Measurements from ENCODE around the gene ALKBH7. TPM values are rescaled to one million over a fixed set of nuclear protein-coding genes. Genes with fewer than 3 reads are reported as not detected.
"Not testable (repeated sequence)": the region's sequence is repeated elsewhere in the genome, so short reads cannot be mapped to it uniquely, and the experiment has no call there.

Gene ALKBH7
- polyA plus RNA-seq, 1 of the 3 experiments (the other 2 are of a cell fraction): 46.0 TPM

- Histone ChIP-seq H3K27ac (ENCODE audit: low read depth in 2 of 2, low read length in 1 of 2) (no peak overlapping the region), H3K79me2 (ENCODE audit: insufficient read depth) (no peaks in the 10 kb centered on the region), H3F3A (replicated peaks; ENCODE audit: insufficient read depth) (no peaks in the 10 kb centered on the region), H3K4me3 (ENCODE audit: low read depth in 2 of 2, low read length in 1 of 2) (no peak overlapping the region), H3K27me3 (ENCODE audit: insufficient read depth) (no peaks in the 10 kb centered on the region; the same call in 1 of the 2 replicates), H4K20me1 (ENCODE audit: insufficient read depth) (no peaks in the 10 kb centered on the region), H3K9ac (no peak overlapping the region), H3K4me2 (no peak overlapping the region), H2AFZ (ENCODE audit: low read depth) (no peak overlapping the region), H3K4me1 (ENCODE audit: control insufficient read depth in 1 of 2, insufficient read depth in 2 of 2, low read depth in 1 of 2, low read length in 1 of 2) (no peaks in the 10 kb centered on the region), H3K36me3 (replicated peaks in 1 of 2; ENCODE audit: control insufficient read depth in 1 of 2, insufficient read depth in 2 of 2, low read length in 1 of 2) (no peaks in the 10 kb centered on the region), H3K9me3 (no peaks in the 10 kb centered on the region), H3K9me2 (no peaks in the 10 kb centered on the region)
- TF ChIP-seq ELF1 (IDR thresholded peaks at IDR 0.05): no peak
- TF ChIP-seq CTCF (IDR thresholded peaks at IDR 0.05): peak; percentile 59
- no peak for TF ChIP-seq GABPA (IDR thresholded peaks at IDR 0.05; ENCODE audit: low read depth)
- no peak for TF ChIP-seq NRF1 (IDR thresholded peaks at IDR 0.05; ENCODE audit: low read depth, low read length)
- TF ChIP-seq MEF2A (IDR thresholded peaks at IDR 0.05; ENCODE audit: borderline replicate concordance, low read depth): no peak
- TF ChIP-seq RAD21 (IDR thresholded peaks at IDR 0.05; ENCODE audit: low read length): peak; percentile 28; the same call in 1 of the 2 replicates
- no peak for TF ChIP-seq TEAD4 (IDR thresholded peaks at IDR 0.05; ENCODE audit: borderline replicate concordance, insufficient read depth)
- ChIA-PET CTCF (interaction anchor here (0.8 to 1.5 kb wide), 6 partner anchors 9 to 306 kb away, joined by 3 to 6 read pairs (median 4); no protein-coding TSS in a partner anchor), POLR2A (no interaction called here)
- no peak for DNase-seq
- 39% methylated on average over 4 of the region's 4 CpGs for WGBS (ENCODE audit: low lambda C conversion rate)
Observed at GRCh38 chr19:6354098-6354674, 18.4 kb upstream of the ALKBH7 start.

- H3K4me1 ChIP-seq (ENCODE audit: control insufficient read depth in 1 of 2, insufficient read depth in 2 of 2, low read depth in 1 of 2, low read length in 1 of 2); H3K4me3 ChIP-seq (ENCODE audit: low read depth in 2 of 2, low read length in 1 of 2); POLR2A ChIA-PET; H3F3A ChIP-seq (replicated peaks; ENCODE audit: insufficient read depth); H3K9ac ChIP-seq; H3K79me2 ChIP-seq (ENCODE audit: insufficient read depth); H4K20me1 ChIP-seq (ENCODE audit: insufficient read depth); CTCF ChIA-PET; H3K36me3 ChIP-seq (replicated peaks in 1 of 2; ENCODE audit: control insufficient read depth in 1 of 2, insufficient read depth in 2 of 2, low read length in 1 of 2); H3K27me3 ChIP-seq (ENCODE audit: insufficient read depth); H3K9me2 ChIP-seq; H3K27ac ChIP-seq (ENCODE audit: low read depth in 2 of 2, low read length in 1 of 2); DNase-seq; H2AFZ ChIP-seq (ENCODE audit: low read depth); H3K4me2 ChIP-seq; H3K9me3 ChIP-seq: not testable (repeated sequence)
- 76% methylated on average over 9 of the region's 46 CpGs for WGBS (ENCODE audit: low lambda C conversion rate)
Observed at GRCh38 chr19:6355321-6356040, 17.1 kb upstream of the ALKBH7 start.

- Histone ChIP-seq H4K20me1 (ENCODE audit: insufficient read depth) (no peaks in the 10 kb centered on the region), H3K27me3 (ENCODE audit: insufficient read depth) (no peaks in the 10 kb centered on the region), H3K27ac (ENCODE audit: low read depth in 2 of 2, low read length in 1 of 2) (no peak overlapping the region), H3F3A (replicated peaks; ENCODE audit: insufficient read depth) (no peaks in the 10 kb centered on the region), H3K9ac (no peak overlapping the region), H3K9me3 (no peaks in the 10 kb centered on the region), H3K4me1 (ENCODE audit: control insufficient read depth in 1 of 2, insufficient read depth in 2 of 2, low read depth in 1 of 2, low read length in 1 of 2) (peaks cover 0 to under 1% of the 10 kb centered on the region in 2 experiments; a peak in 1 of 4 replicates), H3K79me2 (ENCODE audit: insufficient read depth) (peaks cover 12% of the 10 kb centered on the region), H3K9me2 (no peaks in the 10 kb centered on the region), H3K4me3 (ENCODE audit: low read depth in 2 of 2, low read length in 1 of 2) (no peak overlapping the region), H2AFZ (ENCODE audit: low read depth) (no peak overlapping the region), H3K4me2 (no peak overlapping the region), H3K36me3 (replicated peaks in 1 of 2; ENCODE audit: control insufficient read depth in 1 of 2, insufficient read depth in 2 of 2, low read length in 1 of 2) (no peaks in the 10 kb centered on the region)
- no peak for DNase-seq
- 81% methylated on average over 14 of the region's 14 CpGs for WGBS (ENCODE audit: low lambda C conversion rate)
- ChIA-PET CTCF (interaction anchor here (0.7 to 1.6 kb wide), 3 partner anchors 13 to 159 kb away, joined by 3 to 4 read pairs (median 3); no protein-coding TSS in a partner anchor), POLR2A (no interaction called here)
- TF ChIP-seq RXRA (IDR thresholded peaks at IDR 0.05; ENCODE audit: borderline replicate concordance, low read depth): no peak
- no peak for TF ChIP-seq JUND (IDR thresholded peaks at IDR 0.05)
- TF ChIP-seq ZBTB33 (IDR thresholded peaks at IDR 0.05; ENCODE audit: borderline replicate concordance, low read depth): no peak
- no peak for TF ChIP-seq NRF1 (IDR thresholded peaks at IDR 0.05; ENCODE audit: low read depth, low read length)
- no peak for TF ChIP-seq USF1 (IDR thresholded peaks at IDR 0.05; ENCODE audit: borderline replicate concordance, low read depth)
- TF ChIP-seq SMC3 (IDR thresholded peaks at IDR 0.05; ENCODE audit: low read depth, low read length): no peak
- no peak for TF ChIP-seq EP300 (IDR thresholded peaks at IDR 0.05; ENCODE audit: borderline replicate concordance in 1 of 2, low read depth in 1 of 2, low read length in 1 of 2)
- TF ChIP-seq YY1 (IDR thresholded peaks at IDR 0.05; ENCODE audit: low read depth): no peak
- no peak for TF ChIP-seq IRF3 (IDR thresholded peaks at IDR 0.05; ENCODE audit: low read depth, low read length)
- no peak for TF ChIP-seq MXI1 (IDR thresholded peaks at IDR 0.05; ENCODE audit: low read depth, low read length)
Observed at GRCh38 chr19:6357174-6357573, 15.4 kb upstream of the ALKBH7 start.
